ENCODE data around the gene FAM237A.

- TF ChIP-seq SP1 (IDR thresholded peaks at IDR 0.05) (no peak), CTCF (IDR thresholded peaks at IDR 0.05; ENCODE audit: low read depth, low read length, missing input control) (no peak), MAX (IDR thresholded peaks at IDR 0.05) (no peak), YY1 (IDR thresholded peaks at IDR 0.05) (no peak), REST (IDR thresholded peaks at IDR 0.05) (no peak), GABPA (IDR thresholded peaks at IDR 0.05 in 1 of 2, conservative IDR thresholded peaks at IDR 0.05 in 1 of 2) (no peak), RAD21 (IDR thresholded peaks at IDR 0.05) (no peak), JUND (IDR thresholded peaks at IDR 0.05) (no peak), RXRA (IDR thresholded peaks at IDR 0.05) (no peak), ZBTB33 (IDR thresholded peaks at IDR 0.05) (no peak), EGR1 (IDR thresholded peaks at IDR 0.05; ENCODE audit: low read depth in 2 of 2) (no peak), TAF1 (conservative IDR thresholded peaks at IDR 0.05) (no peak)
Measured at GRCh38 chr2:206603243-206603642, 39.0 kb upstream of the FAM237A start.

Data from liver (tissue), 3 donors.